ENCODE measurements around the gene LORICRIN.

The LORICRIN gene

GRCh38 chr1:153306303-153307220 is 47.1 kb downstream of the LORICRIN start:
- no peak for DNase-seq (ENCODE audit: low read depth in 2 of 2)

GRCh38 chr1:153307221-153307600 is 47.7 kb downstream of the LORICRIN start:
- DNase-seq (ENCODE audit: low read depth in 2 of 2) = no peak

DNA sequence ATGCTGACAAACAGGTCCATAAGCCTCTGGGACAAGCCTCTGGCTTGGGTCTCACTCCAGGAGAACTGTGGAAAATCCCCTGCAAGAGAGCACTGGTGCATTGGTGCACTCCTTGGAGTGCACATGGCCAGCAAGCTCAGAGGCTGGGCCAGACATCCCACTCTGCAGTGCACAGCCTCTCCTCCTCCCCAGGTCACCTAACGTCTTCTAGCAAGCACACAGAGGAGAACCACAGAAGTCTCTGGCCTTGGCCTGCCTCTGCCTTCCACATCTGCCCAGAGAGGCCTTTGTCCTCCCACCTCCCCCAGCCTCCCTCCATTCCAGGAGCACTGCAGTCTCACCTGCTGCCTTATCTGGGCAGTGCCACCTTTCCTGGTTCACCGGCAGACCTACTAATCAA is 49.1 kb downstream of the LORICRIN start:
- DNase-seq (ENCODE audit: low read depth in 2 of 2) = no peak

DNA sequence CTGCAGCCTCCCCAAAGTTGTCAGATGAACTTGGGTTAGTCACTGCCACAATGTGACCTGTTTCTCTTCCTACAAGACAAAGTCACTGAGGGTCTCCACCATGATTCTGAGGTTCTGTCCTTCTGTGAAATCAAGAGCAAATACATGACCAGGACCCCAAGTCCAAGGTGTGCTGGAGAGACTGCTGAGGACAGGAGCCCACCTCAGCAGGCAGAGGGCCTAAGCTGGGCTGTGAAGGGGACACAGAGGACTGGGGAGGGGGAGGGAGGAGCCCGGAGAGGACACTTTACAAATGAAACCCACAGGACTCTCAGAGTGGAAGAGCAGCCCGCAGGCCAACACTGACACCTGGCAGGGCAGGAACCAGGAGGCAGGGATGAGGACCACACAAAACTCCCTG is 50.0 kb downstream of the LORICRIN start:
- no peak for DNase-seq (ENCODE audit: low read depth in 2 of 2)

DNA sequence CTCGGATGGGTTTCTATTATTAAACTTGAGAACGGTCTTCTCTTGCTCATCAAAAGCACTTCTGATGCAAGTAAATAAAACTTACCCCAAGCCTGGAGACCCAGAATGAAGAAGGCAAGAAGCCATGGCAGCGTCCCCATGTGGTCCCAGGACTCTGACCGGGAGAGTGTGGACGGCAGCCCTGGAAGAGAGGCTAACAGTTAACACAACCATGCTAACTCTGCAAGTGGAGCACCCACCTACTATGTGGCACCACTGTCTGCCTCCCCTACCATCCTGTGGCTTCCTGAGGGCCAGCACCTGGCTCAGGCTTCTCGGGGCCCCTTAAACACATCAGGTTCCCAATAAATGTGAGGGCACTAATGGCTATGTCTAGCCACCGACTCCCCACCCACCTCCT is 51.0 kb downstream of the LORICRIN start:
- DNase-seq (ENCODE audit: low read depth in 2 of 2) = no peak

Data from stimulated activated CD8-positive, alpha-beta memory T cell treated with anti-CD3 and anti-CD28 coated beads, Interleukin-15, amount 100 ng/mL, for 48 hours (primary cell).